ENCODE results near the gene LSR.

GRCh38 chr19:35316560-35316959 is 67.8 kb downstream of the LSR start:
- TF ChIP-seq CTCF (IDR thresholded peaks at IDR 0.05; ENCODE audit: low read depth, low read length), result no peak
- no peak for TF ChIP-seq MYC (IDR thresholded peaks at IDR 0.05; ENCODE audit: low read depth, low read length)
- TF ChIP-seq POLR2A (IDR thresholded peaks at IDR 0.05; ENCODE audit: extremely low read depth, insufficient read length), result no peak
- no peak for TF ChIP-seq MAX (IDR thresholded peaks at IDR 0.05; ENCODE audit: low read depth, low read length)

All from NB4 (cell line).